Epithelial cell of prostate (primary cell): Measurements from ENCODE around the gene CPSF3.
"Not testable (repeated sequence)": the region's sequence is repeated elsewhere in the genome, so short reads cannot be mapped to it uniquely, and the experiment has no call there.

Source experiments
- DNase-seq: peaks from one replicate; pipeline ENCODE4 v3.0.0-alpha.2; 2011; ENCODE audit warnings: low read depth, low spot score
- H3K27ac ChIP-seq: fragments of 450-650 bp; 2 replicates; pipeline ENCODE4 v1.5.1; 2017; ENCODE audit warnings: mild to moderate bottlenecking

CPSF3 gene

GRCh38 chr2:9392898-9393765 is 30.3 kb upstream of the CPSF3 start:
- H3K27ac ChIP-seq, result no peak overlapping the region
- no peak for DNase-seq

GRCh38 chr2:9394816-9395215 is 28.6 kb upstream of the CPSF3 start:
- DNase-seq, result no peak
- no peak overlapping the region for H3K27ac ChIP-seq

GRCh38 chr2:9397201-9397600 is 26.3 kb upstream of the CPSF3 start:
- no peak overlapping the region for H3K27ac ChIP-seq
- no peak for DNase-seq

- not testable (repeated sequence) for DNase-seq, H3K27ac ChIP-seq
Measured at GRCh38 chr2:9398251-9398650, 25.2 kb upstream of the CPSF3 start.

- no peak overlapping the region for H3K27ac ChIP-seq
- no peak for DNase-seq
Measured at GRCh38 chr2:9398881-9399780, 24.3 kb upstream of the CPSF3 start.

GRCh38 chr2:9400268-9401058 is 23.0 kb upstream of the CPSF3 start:
- no peak for DNase-seq
- no peak overlapping the region for H3K27ac ChIP-seq

GRCh38 chr2:9401059-9401547 is 22.4 kb upstream of the CPSF3 start:
- DNase-seq, result no peak

GRCh38 chr2:9401646-9402371 is 21.6 kb upstream of the CPSF3 start:
- no peak overlapping the region for H3K27ac ChIP-seq
- no peak for DNase-seq

More at GRCh38 chr2:9401059-9401547, 22.4 kb upstream of the CPSF3 start:
- no peak overlapping the region for H3K27ac ChIP-seq

- no peak overlapping the region for H3K27ac ChIP-seq
- DNase-seq, result no peak
Measured at GRCh38 chr2:9403924-9404323, 19.5 kb upstream of the CPSF3 start.

- H3K27ac ChIP-seq, result no peak overlapping the region
- DNase-seq, result no peak
Measured at GRCh38 chr2:9404451-9404850, 19.0 kb upstream of the CPSF3 start.

- DNase-seq, result no peak
- H3K27ac ChIP-seq, result no peak overlapping the region
Measured at GRCh38 chr2:9405636-9406035, 17.8 kb upstream of the CPSF3 start.

GRCh38 chr2:9406529-9407362 is 16.7 kb upstream of the CPSF3 start:
- no peak for DNase-seq
- peak overlapping the region; percentile 61 for H3K27ac ChIP-seq

GRCh38 chr2:9407363-9407811 is 16.1 kb upstream of the CPSF3 start:
- peak; percentile 33 for DNase-seq
- H3K27ac ChIP-seq, result peak overlapping the region; percentile 61

GRCh38 chr2:9408641-9409151 is 14.8 kb upstream of the CPSF3 start:
- peak overlapping the region; percentile 61 for H3K27ac ChIP-seq

GRCh38 chr2:9410108-9410507 is 13.3 kb upstream of the CPSF3 start:
- no peak overlapping the region for H3K27ac ChIP-seq
- no peak for DNase-seq

More at GRCh38 chr2:9408641-9409151, 14.8 kb upstream of the CPSF3 start:
- DNase-seq, result peak; percentile 71

GRCh38 chr2:9412781-9413180 is 10.7 kb upstream of the CPSF3 start:
- DNase-seq, result no peak

GRCh38 chr2:9415516-9416169 is 7.8 kb upstream of the CPSF3 start:
- DNase-seq, result no peak
- H3K27ac ChIP-seq, result peak overlapping the region; percentile 80

More at GRCh38 chr2:9412781-9413180, 10.7 kb upstream of the CPSF3 start:
- no peak overlapping the region for H3K27ac ChIP-seq
